Measurements from ENCODE around the gene KLHL33.

The KLHL33 gene

DNA sequence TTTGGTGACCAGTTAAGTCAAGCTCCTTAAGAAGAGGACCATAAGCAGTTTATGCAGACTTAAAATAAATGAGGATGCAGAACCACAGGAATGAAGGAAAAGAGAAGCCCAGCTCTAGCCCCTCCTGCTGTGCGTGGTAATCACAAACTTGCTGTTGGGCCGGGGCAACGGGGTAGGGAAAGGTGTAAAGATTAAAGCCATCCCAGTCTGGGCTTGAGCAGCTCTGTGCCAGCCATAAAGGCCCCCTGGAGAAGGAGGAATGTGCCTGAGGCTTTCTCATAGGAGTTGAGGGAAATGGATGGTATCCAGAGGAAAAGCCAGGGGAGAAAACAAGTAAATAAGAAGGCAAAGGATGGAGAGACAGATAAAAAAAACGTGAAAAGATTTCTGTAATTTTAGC is 47.8 kb downstream of the KLHL33 start:
- Histone ChIP-seq H3K9me3 (ENCODE audit: control insufficient read depth in 1 of 2, low read length in 2 of 2) (no peaks in the 10 kb centered on the region), H3K4me1 (ENCODE audit: control insufficient read depth in 1 of 2, insufficient read depth in 2 of 2, low read length in 2 of 2) (no peaks in the 10 kb centered on the region), H3K27me3 (ENCODE audit: control insufficient read depth in 1 of 2, insufficient read depth in 2 of 2, low read length in 2 of 2) (no peaks in the 10 kb centered on the region), H3K27ac (ENCODE audit: low read depth, low read length) (no peak overlapping the region), H3K36me3 (ENCODE audit: control insufficient read depth in 1 of 2, insufficient read depth in 2 of 2, low read length in 2 of 2) (peaks cover 59 to 91% of the 10 kb centered on the region in 2 donors), H3K9ac (ENCODE audit: low read depth in 1 of 2, low read length in 2 of 2) (no peak overlapping the region), H3K4me3 (ENCODE audit: low read depth in 1 of 2, low read length in 2 of 2) (no peak overlapping the region)

DNA sequence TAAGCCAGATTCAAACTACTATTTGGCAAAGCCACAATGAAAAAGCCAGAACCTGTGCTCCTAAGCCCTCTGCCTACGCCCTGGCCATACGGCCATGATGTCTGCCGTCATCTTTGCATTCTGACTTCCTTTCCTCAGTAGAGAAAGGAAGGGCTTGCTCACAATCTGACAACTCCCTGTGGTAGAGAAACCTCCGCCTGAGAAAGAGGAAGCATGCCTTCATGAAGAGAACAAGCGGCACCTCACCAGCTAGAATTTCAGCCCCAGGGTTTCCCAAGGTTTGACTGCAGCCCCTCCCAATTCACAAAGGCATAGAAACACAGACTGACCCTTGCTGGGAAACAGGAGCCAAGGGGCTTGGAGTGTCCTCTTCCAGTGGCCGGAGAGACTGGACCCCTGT is 48.4 kb downstream of the KLHL33 start:
- no peaks in the 10 kb centered on the region for H3K27me3 ChIP-seq (ENCODE audit: control insufficient read depth in 1 of 2, insufficient read depth in 2 of 2, low read length in 2 of 2)
- no peak overlapping the region for H3K4me3 ChIP-seq (ENCODE audit: low read depth in 1 of 2, low read length in 2 of 2)
- H3K9me3 ChIP-seq (ENCODE audit: control insufficient read depth in 1 of 2, low read length in 2 of 2) = no peaks in the 10 kb centered on the region
- no peak overlapping the region for H3K9ac ChIP-seq (ENCODE audit: low read depth in 1 of 2, low read length in 2 of 2)
- no peak overlapping the region for H3K27ac ChIP-seq (ENCODE audit: low read depth, low read length)
- peaks cover 65 to 97% of the 10 kb centered on the region in 2 donors for H3K36me3 ChIP-seq (ENCODE audit: control insufficient read depth in 1 of 2, insufficient read depth in 2 of 2, low read length in 2 of 2)
- H3K4me1 ChIP-seq (ENCODE audit: control insufficient read depth in 1 of 2, insufficient read depth in 2 of 2, low read length in 2 of 2) = no peaks in the 10 kb centered on the region

DNA sequence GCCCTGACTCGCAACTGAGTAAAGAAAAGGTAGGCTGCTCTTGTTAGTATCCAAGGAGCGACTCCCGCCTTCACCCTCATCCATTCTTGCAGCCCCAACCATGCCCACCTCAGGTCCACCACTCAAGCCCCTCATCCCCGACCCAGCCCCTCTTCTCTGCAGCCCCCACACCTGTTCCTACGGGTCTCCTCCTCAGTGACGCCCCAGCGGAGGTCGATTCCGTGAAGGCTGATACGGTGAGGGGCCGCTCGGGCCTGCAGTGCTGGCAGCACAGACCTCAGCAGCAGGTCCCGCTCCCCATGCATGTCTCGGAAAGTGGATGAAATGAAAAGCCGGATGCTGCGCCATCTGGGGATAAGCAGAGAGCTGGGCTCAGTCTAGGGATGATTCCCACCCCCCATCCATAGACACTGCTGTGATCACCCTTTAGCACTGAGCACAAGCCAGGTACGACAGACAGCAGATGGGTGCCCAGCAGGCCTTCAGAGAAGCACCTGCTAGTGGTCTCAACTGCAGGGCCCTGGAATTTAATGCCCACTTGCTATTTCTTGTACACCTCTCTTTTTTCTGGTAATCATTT is 49.6 kb downstream of the KLHL33 start:
- Histone ChIP-seq H3K9ac (ENCODE audit: low read depth in 1 of 2, low read length in 2 of 2) (no peak overlapping the region), H3K27ac (ENCODE audit: low read depth, low read length) (no peak overlapping the region), H3K4me3 (ENCODE audit: low read depth in 1 of 2, low read length in 2 of 2) (no peak overlapping the region), H3K9me3 (ENCODE audit: control insufficient read depth in 1 of 2, low read length in 2 of 2) (no peaks in the 10 kb centered on the region), H3K36me3 (ENCODE audit: control insufficient read depth in 1 of 2, insufficient read depth in 2 of 2, low read length in 2 of 2) (peaks cover 68 to 97% of the 10 kb centered on the region in 2 donors), H3K4me1 (ENCODE audit: control insufficient read depth in 1 of 2, insufficient read depth in 2 of 2, low read length in 2 of 2) (peaks cover 0 to 4% of the 10 kb centered on the region in 2 donors), H3K27me3 (ENCODE audit: control insufficient read depth in 1 of 2, insufficient read depth in 2 of 2, low read length in 2 of 2) (no peaks in the 10 kb centered on the region)

DNA sequence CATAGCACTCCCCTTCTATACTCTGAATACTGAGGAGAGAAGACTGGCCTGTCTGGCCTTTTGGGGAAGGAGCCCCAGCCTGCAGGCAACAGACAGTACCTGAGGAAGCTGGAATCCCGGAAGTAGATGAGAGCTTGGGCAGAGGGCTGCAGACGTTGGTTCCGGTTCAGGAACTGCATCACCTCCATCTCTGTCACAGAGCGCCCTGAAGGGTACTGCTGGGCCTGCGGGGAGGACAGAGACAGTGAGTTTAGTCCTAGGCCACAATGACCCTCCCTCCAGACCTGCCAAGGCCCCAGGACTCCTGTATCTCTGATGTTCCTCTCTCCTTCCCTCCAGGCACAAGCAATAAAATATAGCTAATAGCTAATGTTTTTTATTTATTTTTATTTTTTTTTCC is 51.1 kb downstream of the KLHL33 start:
- Histone ChIP-seq H3K27ac (ENCODE audit: low read depth, low read length) (no peak overlapping the region), H3K4me1 (ENCODE audit: control insufficient read depth in 1 of 2, insufficient read depth in 2 of 2, low read length in 2 of 2) (peaks cover 13 to 19% of the 10 kb centered on the region in 2 donors), H3K4me3 (ENCODE audit: low read depth in 1 of 2, low read length in 2 of 2) (no peak overlapping the region), H3K9me3 (ENCODE audit: control insufficient read depth in 1 of 2, low read length in 2 of 2) (no peaks in the 10 kb centered on the region), H3K9ac (ENCODE audit: low read depth in 1 of 2, low read length in 2 of 2) (no peak overlapping the region), H3K36me3 (ENCODE audit: control insufficient read depth in 1 of 2, insufficient read depth in 2 of 2, low read length in 2 of 2) (peaks cover 64 to 97% of the 10 kb centered on the region in 2 donors), H3K27me3 (ENCODE audit: control insufficient read depth in 1 of 2, insufficient read depth in 2 of 2, low read length in 2 of 2) (no peaks in the 10 kb centered on the region)

DNA sequence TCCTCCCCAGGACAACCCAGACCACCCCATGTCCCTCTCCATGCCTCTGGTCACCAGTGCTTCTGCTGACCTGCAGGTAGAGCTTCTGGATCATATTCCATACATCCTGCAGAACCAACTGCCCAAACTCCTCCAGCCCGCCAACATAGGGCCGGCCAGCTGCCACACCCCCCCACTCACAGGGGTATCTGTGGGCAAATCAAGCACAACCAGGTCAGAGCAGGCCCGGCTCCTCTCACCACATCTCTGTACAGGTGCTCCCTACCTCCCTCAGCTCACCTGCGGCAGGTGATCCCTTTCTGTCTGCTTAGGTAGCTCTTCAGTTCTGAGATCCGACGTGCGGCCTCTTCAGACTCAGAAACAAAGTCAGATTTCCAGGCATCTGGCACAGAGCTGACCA is 51.6 kb downstream of the KLHL33 start:
- H3K27me3 ChIP-seq (ENCODE audit: control insufficient read depth in 1 of 2, insufficient read depth in 2 of 2, low read length in 2 of 2) = no peaks in the 10 kb centered on the region
- H3K4me1 ChIP-seq (ENCODE audit: control insufficient read depth in 1 of 2, insufficient read depth in 2 of 2, low read length in 2 of 2) = peaks cover 16 to 25% of the 10 kb centered on the region in 2 donors
- no peak overlapping the region for H3K4me3 ChIP-seq (ENCODE audit: low read depth in 1 of 2, low read length in 2 of 2)
- no peaks in the 10 kb centered on the region for H3K9me3 ChIP-seq (ENCODE audit: control insufficient read depth in 1 of 2, low read length in 2 of 2)
- H3K36me3 ChIP-seq (ENCODE audit: control insufficient read depth in 1 of 2, insufficient read depth in 2 of 2, low read length in 2 of 2) = peaks cover 66 to 97% of the 10 kb centered on the region in 2 donors
- no peak overlapping the region for H3K27ac ChIP-seq (ENCODE audit: low read depth, low read length)
- no peak overlapping the region for H3K9ac ChIP-seq (ENCODE audit: low read depth in 1 of 2, low read length in 2 of 2)

DNA sequence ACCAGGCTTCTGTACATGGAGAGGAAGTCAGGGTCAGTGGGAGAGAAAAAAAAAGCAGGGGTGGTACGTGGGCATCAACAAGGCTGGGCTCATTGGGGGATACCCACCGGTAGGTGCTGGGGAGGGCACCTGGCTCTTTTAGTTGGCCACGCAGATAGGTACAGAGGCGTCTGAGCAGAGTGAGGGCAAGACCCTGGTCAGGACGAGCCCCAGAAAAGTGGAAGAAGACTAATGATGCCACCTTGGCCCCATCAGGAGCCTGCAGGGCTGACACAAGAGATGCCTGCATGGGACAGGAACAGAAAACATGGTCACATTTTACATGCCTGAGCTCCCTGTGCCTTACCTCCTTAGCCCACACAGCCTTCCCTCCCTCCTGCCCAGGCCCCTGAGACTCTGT is 52.3 kb downstream of the KLHL33 start:
- H3K4me1 ChIP-seq (ENCODE audit: control insufficient read depth in 1 of 2, insufficient read depth in 2 of 2, low read length in 2 of 2) = peaks cover 21 to 30% of the 10 kb centered on the region in 2 donors
- H3K27ac ChIP-seq (ENCODE audit: low read depth, low read length) = no peak overlapping the region
- H3K36me3 ChIP-seq (ENCODE audit: control insufficient read depth in 1 of 2, insufficient read depth in 2 of 2, low read length in 2 of 2) = peaks cover 70 to 97% of the 10 kb centered on the region in 2 donors
- H3K9me3 ChIP-seq (ENCODE audit: control insufficient read depth in 1 of 2, low read length in 2 of 2) = no peaks in the 10 kb centered on the region
- H3K4me3 ChIP-seq (ENCODE audit: low read depth in 1 of 2, low read length in 2 of 2) = no peak overlapping the region
- no peaks in the 10 kb centered on the region for H3K27me3 ChIP-seq (ENCODE audit: control insufficient read depth in 1 of 2, insufficient read depth in 2 of 2, low read length in 2 of 2)
- H3K9ac ChIP-seq (ENCODE audit: low read depth in 1 of 2, low read length in 2 of 2) = no peak overlapping the region

DNA sequence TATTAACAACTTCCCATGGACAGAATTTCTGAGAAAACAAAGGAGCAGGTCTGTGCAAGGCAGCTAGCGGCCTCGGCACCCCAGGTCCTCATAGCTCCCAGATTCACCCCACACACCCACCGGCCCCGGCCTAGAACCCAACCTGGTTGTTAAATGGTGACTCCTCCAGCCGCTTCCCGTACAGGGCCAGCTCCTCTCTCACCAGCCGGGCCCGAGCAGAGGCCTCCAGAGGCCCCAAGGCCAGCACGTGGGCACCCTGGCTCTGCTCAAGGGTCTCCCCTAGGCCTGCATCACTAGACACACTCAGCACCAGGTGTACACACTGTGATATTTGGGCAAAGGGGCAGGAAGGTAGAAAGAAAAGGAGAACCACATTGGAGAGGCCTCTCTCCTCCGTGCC is 52.9 kb downstream of the KLHL33 start:
- H3K27me3 ChIP-seq (ENCODE audit: control insufficient read depth in 1 of 2, insufficient read depth in 2 of 2, low read length in 2 of 2) = no peaks in the 10 kb centered on the region
- peaks cover 75 to 97% of the 10 kb centered on the region in 2 donors for H3K36me3 ChIP-seq (ENCODE audit: control insufficient read depth in 1 of 2, insufficient read depth in 2 of 2, low read length in 2 of 2)
- no peak overlapping the region for H3K27ac ChIP-seq (ENCODE audit: low read depth, low read length)
- H3K4me1 ChIP-seq (ENCODE audit: control insufficient read depth in 1 of 2, insufficient read depth in 2 of 2, low read length in 2 of 2) = peaks cover 21 to 36% of the 10 kb centered on the region in 2 donors
- no peak overlapping the region for H3K9ac ChIP-seq (ENCODE audit: low read depth in 1 of 2, low read length in 2 of 2)
- no peak overlapping the region for H3K4me3 ChIP-seq (ENCODE audit: low read depth in 1 of 2, low read length in 2 of 2)
- H3K9me3 ChIP-seq (ENCODE audit: control insufficient read depth in 1 of 2, low read length in 2 of 2) = no peaks in the 10 kb centered on the region

DNA sequence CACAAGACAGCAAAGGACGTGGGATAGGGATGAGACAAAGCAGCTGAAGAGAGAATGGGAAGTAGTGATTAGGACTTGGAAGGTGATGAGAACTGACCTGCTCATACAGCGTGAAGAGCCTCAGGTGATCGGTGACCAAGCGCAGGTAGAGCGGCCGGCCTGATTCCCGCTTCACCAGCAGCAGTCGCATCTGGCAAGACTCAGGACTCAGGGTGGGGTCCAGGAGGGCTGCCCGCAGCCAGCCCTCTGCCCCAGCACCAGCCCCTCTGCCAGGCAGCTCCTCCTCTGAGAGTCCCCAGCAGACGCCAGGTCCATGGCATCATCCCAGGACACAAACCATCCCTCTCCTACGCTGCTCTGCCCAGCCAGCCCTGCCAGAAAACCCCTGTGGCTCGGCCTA is 53.4 kb downstream of the KLHL33 start:
- H3K27ac ChIP-seq (ENCODE audit: low read depth, low read length) = no peak overlapping the region
- no peaks in the 10 kb centered on the region for H3K27me3 ChIP-seq (ENCODE audit: control insufficient read depth in 1 of 2, insufficient read depth in 2 of 2, low read length in 2 of 2)
- H3K4me1 ChIP-seq (ENCODE audit: control insufficient read depth in 1 of 2, insufficient read depth in 2 of 2, low read length in 2 of 2) = peaks cover 23 to 37% of the 10 kb centered on the region in 2 donors
- no peaks in the 10 kb centered on the region for H3K9me3 ChIP-seq (ENCODE audit: control insufficient read depth in 1 of 2, low read length in 2 of 2)
- H3K36me3 ChIP-seq (ENCODE audit: control insufficient read depth in 1 of 2, insufficient read depth in 2 of 2, low read length in 2 of 2) = peaks cover 73 to 97% of the 10 kb centered on the region in 2 donors
- no peak overlapping the region for H3K4me3 ChIP-seq (ENCODE audit: low read depth in 1 of 2, low read length in 2 of 2)
- no peak overlapping the region for H3K9ac ChIP-seq (ENCODE audit: low read depth in 1 of 2, low read length in 2 of 2)

DNA sequence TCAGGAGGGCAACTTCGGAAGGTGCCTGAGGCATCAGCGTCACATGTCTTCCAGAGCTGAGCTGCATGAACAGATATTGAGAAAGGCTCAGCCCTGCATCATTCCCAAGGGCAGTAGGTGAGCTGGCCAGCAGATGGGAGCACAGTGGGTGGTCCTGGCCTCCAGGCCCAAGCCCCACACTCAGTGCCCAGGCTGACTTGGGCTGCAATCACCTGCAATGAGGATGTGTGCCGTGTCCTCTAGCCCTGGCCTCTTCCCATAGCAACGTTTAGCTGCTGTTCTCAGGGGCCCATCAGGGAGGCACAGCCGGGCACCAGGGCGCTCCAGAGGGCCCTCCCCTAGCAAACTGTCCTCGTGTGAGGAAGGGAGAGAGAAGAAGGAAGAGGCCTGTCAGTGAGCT is 54.6 kb downstream of the KLHL33 start:
- no peak overlapping the region for H3K27ac ChIP-seq (ENCODE audit: low read depth, low read length)
- no peak overlapping the region for H3K4me3 ChIP-seq (ENCODE audit: low read depth in 1 of 2, low read length in 2 of 2)
- H3K27me3 ChIP-seq (ENCODE audit: control insufficient read depth in 1 of 2, insufficient read depth in 2 of 2, low read length in 2 of 2) = no peaks in the 10 kb centered on the region
- H3K36me3 ChIP-seq (ENCODE audit: control insufficient read depth in 1 of 2, insufficient read depth in 2 of 2, low read length in 2 of 2) = peaks cover 78 to 99% of the 10 kb centered on the region in 2 donors
- peaks cover 34 to 41% of the 10 kb centered on the region in 2 donors for H3K4me1 ChIP-seq (ENCODE audit: control insufficient read depth in 1 of 2, insufficient read depth in 2 of 2, low read length in 2 of 2)
- H3K9ac ChIP-seq (ENCODE audit: low read depth in 1 of 2, low read length in 2 of 2) = no peak overlapping the region
- H3K9me3 ChIP-seq (ENCODE audit: control insufficient read depth in 1 of 2, low read length in 2 of 2) = no peaks in the 10 kb centered on the region

DNA sequence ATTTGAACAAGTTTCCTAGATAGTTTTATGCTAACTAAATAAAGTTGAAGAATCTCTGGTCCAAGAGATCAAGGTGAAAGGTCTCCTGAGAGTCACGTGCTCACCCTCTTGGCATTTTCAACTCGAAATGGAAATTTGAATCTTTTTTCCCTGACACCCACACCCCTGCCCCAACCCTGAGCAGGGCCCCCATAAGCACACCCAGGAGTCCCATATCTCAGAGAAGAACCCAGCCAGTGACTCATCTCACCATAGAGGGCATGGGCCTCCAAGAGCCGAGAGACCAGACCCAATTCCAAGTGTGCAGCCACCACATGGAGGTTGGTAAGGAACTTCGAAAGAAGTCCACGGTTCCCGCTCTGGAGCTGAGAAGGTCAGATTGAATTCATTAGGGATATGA is 55.3 kb downstream of the KLHL33 start:
- Histone ChIP-seq H3K9ac (ENCODE audit: low read depth in 1 of 2, low read length in 2 of 2) (no peak overlapping the region), H3K4me3 (ENCODE audit: low read depth in 1 of 2, low read length in 2 of 2) (no peak overlapping the region), H3K4me1 (ENCODE audit: control insufficient read depth in 1 of 2, insufficient read depth in 2 of 2, low read length in 2 of 2) (peaks cover 40 to 47% of the 10 kb centered on the region in 2 donors), H3K27me3 (ENCODE audit: control insufficient read depth in 1 of 2, insufficient read depth in 2 of 2, low read length in 2 of 2) (no peaks in the 10 kb centered on the region), H3K9me3 (ENCODE audit: control insufficient read depth in 1 of 2, low read length in 2 of 2) (no peaks in the 10 kb centered on the region), H3K27ac (ENCODE audit: low read depth, low read length) (no peak overlapping the region), H3K36me3 (ENCODE audit: control insufficient read depth in 1 of 2, insufficient read depth in 2 of 2, low read length in 2 of 2) (peaks cover 75 to 98% of the 10 kb centered on the region in 2 donors)

All from duodenal mucosa (tissue), 2 donors.